Stimulated activated CD4-positive, alpha-beta T cell treated with anti-CD3 and anti-CD28 coated beads, Interleukin-1b, Interleukin-23, amount 100 ng/mL, for 1 hour (primary cell): ENCODE measurements around the gene NT5C1A.

Source experiments
- DNase-seq, 2 donors: peaks; one replicate each; pipeline ENCODE4 v3.0.0-alpha.2; 2020; ENCODE audit warnings: low read depth in 2 of 2

The NT5C1A gene

DNA sequence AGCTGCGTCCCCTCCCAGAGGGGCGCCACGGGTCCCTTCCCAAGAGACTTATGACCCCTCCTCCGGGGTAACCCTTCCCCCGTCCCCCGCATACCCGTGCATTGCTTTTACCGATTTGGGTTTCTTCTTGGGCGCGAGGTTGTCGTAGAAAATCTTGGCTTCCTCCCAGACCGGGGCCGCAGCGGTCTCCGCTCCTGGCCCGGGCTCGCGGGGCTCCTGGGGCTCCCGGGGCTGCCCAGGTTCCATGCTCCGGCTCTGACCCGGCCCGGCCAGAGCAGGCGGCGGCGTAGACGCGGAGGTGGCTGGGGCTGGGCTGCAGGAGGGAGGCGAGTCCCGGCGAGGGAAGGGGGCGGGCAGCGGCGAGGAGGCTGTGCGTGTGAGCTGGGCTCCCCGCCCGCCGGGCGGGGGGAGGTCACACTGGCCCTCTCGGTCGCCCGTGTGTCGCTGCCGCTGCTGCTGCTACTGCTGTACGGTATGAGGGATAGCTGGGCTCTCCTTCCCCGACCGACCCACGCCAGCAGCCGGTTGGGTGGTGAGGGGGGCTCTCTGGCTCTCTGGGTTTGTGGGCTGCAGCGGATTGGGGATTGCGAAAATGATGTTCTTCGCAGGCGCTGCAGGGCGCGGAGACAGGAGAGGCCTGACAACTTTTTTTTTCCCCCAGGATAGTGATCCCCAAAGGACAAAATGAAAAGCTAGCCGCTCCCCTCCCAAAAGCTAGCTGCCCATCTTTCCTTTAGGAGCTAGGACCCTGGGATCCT is at the start of gene NT5C1A:
Gene NT5C1A, minus strand, starts transcription at position 315 of the 758 bp plus-strand sequence. Its CDS starts 69 bp downstream, at position 246.
- DNase-seq = no peak

DNA sequence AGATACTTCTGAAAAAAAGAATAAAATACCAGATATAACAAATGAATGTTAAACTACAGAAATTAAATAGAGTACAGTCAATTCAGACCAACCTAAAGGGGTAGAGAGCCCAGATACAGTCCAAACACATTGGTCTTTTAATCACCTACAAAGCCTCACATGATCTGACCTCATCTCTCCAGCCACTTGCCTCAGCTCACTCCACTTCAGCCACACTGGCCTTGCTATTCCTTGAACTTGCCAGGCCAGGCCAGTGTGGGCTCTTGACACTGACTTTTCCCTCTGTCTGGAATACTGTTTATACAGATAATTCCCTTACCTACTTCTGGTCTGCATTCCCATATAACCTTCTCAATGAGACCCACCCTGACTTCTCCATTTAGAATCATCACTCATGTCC is 49.8 kb upstream of the NT5C1A start:
- DNase-seq = no peak

- no peak for DNase-seq
These were observed 48.4 kb upstream of the NT5C1A start for GRCh38 chr1:39720094-39720999.

- no peak for DNase-seq
These were observed 45.9 kb upstream of the NT5C1A start for GRCh38 chr1:39717809-39718208.

DNA sequence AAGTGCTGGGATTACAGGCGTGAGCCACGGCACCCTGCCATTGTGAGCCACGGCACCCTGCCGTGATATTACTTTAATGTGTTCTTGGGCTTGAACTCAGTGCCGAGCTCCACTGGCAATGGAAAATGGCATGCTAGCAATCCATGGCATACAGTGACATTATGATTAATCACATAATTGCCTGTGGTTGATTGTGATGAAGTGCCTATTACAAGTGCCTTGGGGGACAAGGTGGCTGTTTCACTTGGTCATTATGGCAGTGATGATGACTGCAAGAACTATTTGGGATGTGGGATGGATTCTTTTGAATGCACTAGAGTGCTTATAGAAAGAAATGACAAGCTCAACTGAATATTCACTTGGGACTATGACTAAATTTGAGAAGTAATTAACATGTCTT is 41.6 kb upstream of the NT5C1A start:
- DNase-seq = no peak

DNA sequence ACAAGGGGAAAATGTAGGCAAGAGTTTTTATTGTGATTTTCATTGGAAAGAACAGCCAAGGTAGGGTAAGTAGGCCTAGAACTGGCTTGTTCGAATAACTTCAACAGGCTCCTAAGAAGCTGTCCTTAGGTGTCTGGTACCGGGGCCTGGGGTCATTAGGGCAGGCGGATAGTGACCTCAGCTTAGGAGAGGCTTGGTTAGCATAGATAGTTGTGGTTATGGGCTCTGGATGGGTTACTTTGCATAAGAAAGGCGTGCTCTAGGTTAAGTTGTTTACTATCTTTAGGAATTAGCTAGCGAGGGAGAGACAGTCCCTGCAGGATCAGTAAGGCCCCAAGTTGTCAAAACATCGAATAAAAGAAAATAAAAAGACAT is 40.0 kb upstream of the NT5C1A start:
- no peak for DNase-seq

- DNase-seq = no peak
These were observed 39.4 kb upstream of the NT5C1A start for GRCh38 chr1:39711104-39711965.

DNA sequence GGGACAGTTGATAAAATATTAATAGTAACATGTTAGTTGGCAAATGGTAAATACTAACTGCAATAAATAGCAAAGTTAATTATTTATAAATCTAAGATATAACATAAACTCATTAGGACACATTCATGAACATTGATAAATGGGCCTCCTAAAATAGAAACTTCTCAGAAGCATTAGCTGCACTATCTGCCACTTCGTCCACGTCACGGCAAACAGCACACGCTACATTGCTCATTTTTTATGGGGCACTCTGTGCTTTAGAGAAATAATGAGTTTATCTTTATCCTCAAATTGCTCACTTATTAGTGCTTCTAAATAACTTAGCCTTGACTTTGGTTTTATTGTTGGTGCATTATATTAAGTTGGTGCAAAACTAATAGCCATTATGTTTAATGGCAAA is 35.6 kb upstream of the NT5C1A start:
- DNase-seq = no peak

DNA sequence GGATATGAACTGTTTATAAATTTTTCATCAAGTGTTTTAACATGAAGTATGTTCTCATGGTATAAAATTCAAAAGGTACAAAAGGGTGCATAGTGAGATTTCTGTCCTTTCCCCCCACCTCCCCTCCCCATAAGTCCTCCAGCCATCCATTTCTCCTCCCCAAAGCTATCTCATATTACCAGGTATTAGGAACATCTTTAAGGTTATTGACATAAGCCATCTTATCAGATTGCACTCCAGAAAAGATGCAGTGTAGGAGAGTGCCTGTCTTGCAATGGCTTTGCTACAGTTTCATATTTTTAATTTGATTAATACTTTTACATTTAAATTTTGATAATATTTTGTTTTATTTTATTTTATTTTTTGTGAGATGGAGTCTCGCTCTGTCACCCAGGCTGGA is 32.9 kb upstream of the NT5C1A start:
- DNase-seq = no peak

- DNase-seq = no peak
These were observed 29.1 kb upstream of the NT5C1A start for GRCh38 chr1:39701049-39701439.

DNA sequence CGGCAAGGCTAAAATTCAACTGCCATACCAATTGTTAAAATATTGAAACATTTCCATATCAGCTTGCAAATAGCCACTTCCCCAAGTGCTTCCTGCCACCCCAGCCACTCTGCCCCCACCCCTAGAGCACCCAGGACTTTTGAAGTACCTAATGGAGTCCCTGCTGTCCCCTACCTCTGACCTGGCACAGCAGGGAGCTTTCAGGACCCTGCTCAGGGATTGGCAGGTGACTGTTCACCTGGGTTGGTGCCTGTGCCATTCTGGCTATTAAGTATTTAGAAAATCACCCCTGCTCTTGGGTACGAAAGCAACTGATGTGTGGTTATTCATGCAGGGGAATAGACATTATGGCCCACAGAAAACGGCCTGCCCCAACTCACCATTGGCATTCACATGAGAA is 28.4 kb upstream of the NT5C1A start:
- no peak for DNase-seq

DNA sequence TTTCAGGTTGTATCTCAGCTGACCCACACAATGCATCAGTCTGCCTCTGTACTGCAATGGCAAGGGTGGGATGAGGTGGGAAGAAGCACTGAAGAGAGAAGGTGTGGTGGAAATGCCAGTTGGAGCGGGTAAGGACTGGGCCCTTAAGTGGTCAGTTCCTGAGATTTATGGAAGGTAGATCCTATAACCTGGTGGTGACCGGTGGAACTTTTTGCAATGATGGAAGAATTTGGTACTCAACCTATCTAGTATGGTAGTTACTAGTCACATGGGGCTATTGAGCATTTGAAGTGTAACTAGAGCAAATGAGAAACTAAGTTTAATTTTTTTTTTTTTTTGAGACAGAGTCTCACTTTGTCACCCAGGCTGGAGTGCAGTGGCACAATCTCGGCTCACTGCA is 27.5 kb upstream of the NT5C1A start:
- no peak for DNase-seq

GRCh38 chr1:39698568-39698967 is 26.7 kb upstream of the NT5C1A start:
- no peak for DNase-seq

DNA sequence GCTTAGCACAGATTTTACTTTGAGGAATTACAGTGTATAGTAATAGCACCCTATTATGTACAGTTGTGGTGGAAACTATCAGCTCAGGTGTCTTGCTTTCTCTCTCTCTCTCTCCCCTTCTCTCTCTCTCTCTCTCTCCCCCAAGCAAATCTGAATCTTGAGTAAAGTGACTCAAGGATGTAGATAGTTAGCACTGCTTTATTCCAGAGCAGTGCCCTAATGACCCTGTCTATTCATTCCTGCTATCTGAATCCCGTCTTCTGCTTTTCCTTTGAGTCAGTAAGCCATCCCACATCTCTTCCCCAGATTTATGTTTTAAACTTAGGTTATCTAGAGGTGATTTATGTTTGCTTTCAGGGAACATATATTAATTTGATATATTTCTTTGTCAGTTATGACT is 24.5 kb upstream of the NT5C1A start:
- DNase-seq = no peak

- DNase-seq = no peak
These were observed 23.1 kb upstream of the NT5C1A start for GRCh38 chr1:39695016-39695415.

DNA sequence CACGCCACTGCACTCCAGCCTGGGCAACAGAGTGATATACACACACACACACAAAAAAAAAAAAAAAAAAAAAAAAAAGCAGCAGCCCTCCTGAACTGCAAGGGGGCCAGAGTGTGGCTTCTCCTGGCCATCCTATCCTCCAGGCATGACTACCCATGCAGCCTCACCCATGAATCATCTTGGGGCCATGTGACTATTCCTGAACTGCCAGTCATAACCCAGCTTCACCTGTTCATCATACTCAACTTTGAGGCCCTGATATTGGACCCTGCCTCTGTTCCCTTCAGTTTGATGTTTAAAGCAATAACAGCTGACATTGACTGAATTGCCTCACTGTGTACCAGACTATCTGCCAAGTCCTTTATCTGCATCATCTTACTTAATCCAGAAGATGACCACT is 22.1 kb upstream of the NT5C1A start:
- DNase-seq = no peak

- DNase-seq = no peak
These were observed 20.5 kb upstream of the NT5C1A start for GRCh38 chr1:39692152-39693074.

DNA sequence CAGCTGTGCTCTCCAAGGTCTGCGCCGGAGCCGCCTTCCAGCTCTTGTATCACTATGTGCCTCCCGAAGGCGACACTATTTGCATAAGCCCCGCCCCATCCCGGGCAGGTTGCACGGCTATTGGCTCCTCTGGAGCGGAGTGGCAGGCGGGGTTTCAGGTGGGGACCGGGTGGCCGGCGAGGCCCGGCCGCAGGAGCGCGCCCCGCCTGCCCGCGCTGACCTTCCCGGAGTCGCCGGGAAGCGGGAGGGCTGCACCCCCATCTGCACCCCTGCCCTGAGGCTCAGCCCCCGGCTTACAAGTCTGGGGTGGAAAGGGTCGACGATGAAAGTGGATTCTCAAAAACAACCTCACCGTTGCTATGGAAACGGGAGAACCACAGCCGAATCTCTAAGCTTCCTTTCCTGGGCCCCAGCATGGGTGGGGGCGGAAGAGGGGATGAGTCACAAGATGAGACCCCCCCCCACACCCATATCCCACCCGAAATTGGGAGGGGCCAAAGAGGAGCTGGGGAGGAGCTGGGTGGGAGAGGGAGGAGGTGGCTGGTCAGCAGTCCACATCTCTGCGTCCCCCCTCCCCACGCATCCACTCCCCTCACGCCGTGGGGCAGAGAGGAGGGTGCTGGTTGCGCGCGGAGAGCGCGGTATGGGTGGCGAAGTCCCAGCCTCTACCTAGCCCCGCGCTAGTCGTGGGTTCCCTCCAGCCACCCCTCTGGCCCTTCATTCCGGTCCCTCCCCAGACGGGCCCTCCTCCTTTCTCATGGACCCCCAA is 19.7 kb upstream of the NT5C1A start, which contains the start of gene HPCAL4:
Gene HPCAL4, minus strand, starts transcription at position 51 of the 769 bp plus-strand sequence. CDS start 6,830 bp downstream, outside the sequence.
- peak; percentile 72 to 81 for DNase-seq

DNA sequence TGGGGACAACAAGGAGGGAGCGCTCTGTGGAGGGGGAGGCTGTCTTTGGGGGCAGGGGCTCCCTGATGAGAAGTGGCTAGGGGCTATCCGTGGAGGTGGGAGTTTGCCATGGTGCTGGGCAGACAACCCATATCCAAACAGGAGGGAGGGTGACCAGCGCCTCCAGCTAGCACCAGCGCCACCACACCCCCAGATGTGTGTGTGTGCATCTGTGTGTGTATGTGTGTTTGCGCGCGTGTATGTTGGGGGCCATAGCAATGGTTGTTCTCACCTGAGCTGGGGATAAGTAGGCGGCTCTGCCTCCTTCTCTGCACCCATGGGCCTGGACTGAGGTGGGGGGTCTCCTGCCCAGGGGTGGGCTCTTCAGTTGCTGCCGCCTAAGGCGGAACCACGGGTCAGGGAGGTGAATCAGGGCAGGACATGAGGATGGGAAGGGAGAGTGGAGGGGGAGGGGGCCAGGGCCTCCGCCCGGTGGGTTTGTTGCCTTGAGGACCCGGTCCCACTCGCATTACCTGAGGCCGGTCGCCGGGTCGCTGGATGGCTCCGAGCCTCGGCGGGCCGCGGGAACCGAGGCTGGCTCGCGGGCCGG is 19.0 kb upstream of the NT5C1A start:
- no peak for DNase-seq

DNA sequence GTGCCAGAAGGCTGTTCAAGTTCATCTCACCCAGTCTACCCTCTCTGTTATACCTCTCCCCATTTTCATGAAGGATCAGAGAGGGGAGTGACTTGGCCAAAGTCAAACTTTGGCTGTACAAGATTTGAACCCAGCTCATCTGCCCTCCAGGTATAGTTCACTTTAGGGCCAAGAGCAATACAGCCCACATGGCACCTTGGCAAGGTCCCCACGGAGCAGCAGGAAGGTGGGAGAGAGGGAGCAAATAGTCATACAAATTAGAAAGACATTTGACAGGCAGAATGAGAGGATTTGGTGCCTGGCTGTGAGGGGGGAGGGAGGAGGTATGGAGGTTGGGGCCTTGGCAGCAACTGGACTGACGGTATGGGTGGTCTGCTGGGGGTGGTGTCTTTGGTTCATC is 18.3 kb upstream of the NT5C1A start:
- no peak for DNase-seq
